ENCODE results near the gene AIG1.

Gene AIG1

GRCh38 chr6:143194095-143194589 is 133.5 kb downstream of the AIG1 start:
- Histone ChIP-seq H2AFZ (no peak overlapping the region), H3K4me1 (peaks cover 5% of the 10 kb centered on the region), H3K4me2 (ENCODE audit: low read length) (no peak overlapping the region), H3K27me3 (ENCODE audit: control insufficient read depth, insufficient read depth, low read length) (no peaks in the 10 kb centered on the region), H3K36me3 (ENCODE audit: control insufficient read depth, insufficient read depth, low read length) (no peaks in the 10 kb centered on the region), H3K79me2 (no peaks in the 10 kb centered on the region), H3K9me3 (ENCODE audit: control insufficient read depth, low read length) (no peaks in the 10 kb centered on the region), H3K27ac (no peak overlapping the region), H3K4me3 (ENCODE audit: low read depth, low read length) (no peak overlapping the region), H3K9ac (no peak overlapping the region)
- TF ChIP-seq CTCF (IDR thresholded peaks at IDR 0.05): no peak

- no peak overlapping the region for H3K9ac ChIP-seq
- H3K79me2 ChIP-seq: no peaks in the 10 kb centered on the region
- H3K36me3 ChIP-seq (ENCODE audit: control insufficient read depth, insufficient read depth, low read length): no peaks in the 10 kb centered on the region
- no peak overlapping the region for H3K4me3 ChIP-seq (ENCODE audit: low read depth, low read length)
- no peaks in the 10 kb centered on the region for H3K27me3 ChIP-seq (ENCODE audit: control insufficient read depth, insufficient read depth, low read length)
- TF ChIP-seq CTCF (IDR thresholded peaks at IDR 0.05): no peak
- peaks cover 5% of the 10 kb centered on the region for H3K4me1 ChIP-seq
- H3K27ac ChIP-seq: no peak overlapping the region
- H3K9me3 ChIP-seq (ENCODE audit: control insufficient read depth, low read length): no peaks in the 10 kb centered on the region
- no peak overlapping the region for H2AFZ ChIP-seq
- no peak overlapping the region for H3K4me2 ChIP-seq (ENCODE audit: low read length)
These were observed 134.7 kb downstream of the AIG1 start for GRCh38 chr6:143195349-143195845.

- Histone ChIP-seq H3K4me3 (ENCODE audit: low read depth, low read length) (no peak overlapping the region), H3K9ac (no peak overlapping the region), H3K4me2 (ENCODE audit: low read length) (no peak overlapping the region), H3K9me3 (ENCODE audit: control insufficient read depth, low read length) (no peaks in the 10 kb centered on the region), H2AFZ (no peak overlapping the region), H3K27me3 (ENCODE audit: control insufficient read depth, insufficient read depth, low read length) (no peaks in the 10 kb centered on the region), H3K27ac (no peak overlapping the region), H3K4me1 (peaks cover 5% of the 10 kb centered on the region), H3K36me3 (ENCODE audit: control insufficient read depth, insufficient read depth, low read length) (no peaks in the 10 kb centered on the region), H3K79me2 (peaks cover 3% of the 10 kb centered on the region)
- TF ChIP-seq CTCF (IDR thresholded peaks at IDR 0.05): no peak
These were observed 136.0 kb downstream of the AIG1 start for GRCh38 chr6:143196525-143197225.

GRCh38 chr6:143197377-143197776 is 136.7 kb downstream of the AIG1 start:
- no peak overlapping the region for H3K9ac ChIP-seq
- no peaks in the 10 kb centered on the region for H3K9me3 ChIP-seq (ENCODE audit: control insufficient read depth, low read length)
- TF ChIP-seq CTCF (IDR thresholded peaks at IDR 0.05): no peak
- H3K4me2 ChIP-seq (ENCODE audit: low read length): no peak overlapping the region
- peaks cover 5% of the 10 kb centered on the region for H3K4me1 ChIP-seq
- no peak overlapping the region for H3K4me3 ChIP-seq (ENCODE audit: low read depth, low read length)
- peaks cover 3% of the 10 kb centered on the region for H3K79me2 ChIP-seq
- no peak overlapping the region for H2AFZ ChIP-seq
- no peaks in the 10 kb centered on the region for H3K36me3 ChIP-seq (ENCODE audit: control insufficient read depth, insufficient read depth, low read length)
- no peaks in the 10 kb centered on the region for H3K27me3 ChIP-seq (ENCODE audit: control insufficient read depth, insufficient read depth, low read length)
- H3K27ac ChIP-seq: no peak overlapping the region

GRCh38 chr6:143198312-143198711 is 137.6 kb downstream of the AIG1 start:
- H3K4me2 ChIP-seq (ENCODE audit: low read length): no peak overlapping the region
- no peak overlapping the region for H3K4me3 ChIP-seq (ENCODE audit: low read depth, low read length)
- H3K79me2 ChIP-seq: peaks cover 3% of the 10 kb centered on the region
- peaks cover 5% of the 10 kb centered on the region for H3K4me1 ChIP-seq
- H3K9me3 ChIP-seq (ENCODE audit: control insufficient read depth, low read length): no peaks in the 10 kb centered on the region
- no peak for TF ChIP-seq CTCF (IDR thresholded peaks at IDR 0.05)
- H3K9ac ChIP-seq: no peak overlapping the region
- H3K27me3 ChIP-seq (ENCODE audit: control insufficient read depth, insufficient read depth, low read length): no peaks in the 10 kb centered on the region
- H3K27ac ChIP-seq: no peak overlapping the region
- H3K36me3 ChIP-seq (ENCODE audit: control insufficient read depth, insufficient read depth, low read length): no peaks in the 10 kb centered on the region
- H2AFZ ChIP-seq: no peak overlapping the region

All from parathyroid adenoma (tissue), 2 donors.